Peyer's patch (tissue), 4 donors: ENCODE results near the gene METTL15.

ENCODE experiments used
- CTCF ChIP-seq, 6 experiments: fragments of 450-650 bp in 4 of 6; fragments of 200-600 bp in 2 of 6; sonication (generic) in 1 of 6; IDR thresholded peaks; one replicate each; pipeline ENCODE4 v1.5.1; 2017 to 2019; ENCODE audit warnings: antibody characterized with exemption in 6 of 6, mild to moderate bottlenecking in 3 of 6, moderate library complexity in 1 of 6
- POLR2A ChIP-seq, 2 donors: fragments of 450-650 bp; IDR thresholded peaks; one replicate each; pipeline ENCODE4 v1.5.1; 2017; ENCODE audit warnings: antibody characterized with exemption in 2 of 2, mild to moderate bottlenecking in 2 of 2, moderate library complexity in 2 of 2

GRCh38 chr11:28315440-28315839, 207.3 kb downstream of the METTL15 start:
- TF ChIP-seq CTCF (IDR thresholded peaks at IDR 0.05): no peak
- no peak for TF ChIP-seq POLR2A (IDR thresholded peaks at IDR 0.05)
